T-helper 2 cell treated with Interferon-gamma antibody and Interleukin-4, amounts not matched to agents 5 μg/mL and 100 μg/mL, for 36 hours (primary cell): ENCODE results near the gene JAM2.

Experiments
- DNase-seq: peaks from one replicate; pipeline ENCODE4 v3.0.0; 2021; ENCODE audit warnings: low spot score
- H3K27ac Mint-ChIP-seq: one replicate; pipeline ENCODE4 v1.8.0; 2021; ENCODE audit warnings: mild to moderate bottlenecking, mixed read lengths
- H3K27me3 Mint-ChIP-seq: one replicate; pipeline ENCODE4 v1.8.0; 2021; ENCODE audit warnings: low read depth, mixed read lengths
- H3K36me3 Mint-ChIP-seq: one replicate; pipeline ENCODE4 v1.8.0; 2021; ENCODE audit warnings: low read depth, mixed read lengths
- H3K4me1 Mint-ChIP-seq: one replicate; pipeline ENCODE4 v1.8.0; 2021; ENCODE audit warnings: low read depth, mixed read lengths
- H3K4me3 Mint-ChIP-seq: one replicate; pipeline ENCODE4 v1.8.0; 2022; ENCODE audit warnings: mild to moderate bottlenecking, moderate library complexity, mixed read lengths
- H3K9me3 Mint-ChIP-seq: one replicate; pipeline ENCODE4 v1.8.0; 2021; ENCODE audit warnings: mixed read lengths

The JAM2 gene

DNA sequence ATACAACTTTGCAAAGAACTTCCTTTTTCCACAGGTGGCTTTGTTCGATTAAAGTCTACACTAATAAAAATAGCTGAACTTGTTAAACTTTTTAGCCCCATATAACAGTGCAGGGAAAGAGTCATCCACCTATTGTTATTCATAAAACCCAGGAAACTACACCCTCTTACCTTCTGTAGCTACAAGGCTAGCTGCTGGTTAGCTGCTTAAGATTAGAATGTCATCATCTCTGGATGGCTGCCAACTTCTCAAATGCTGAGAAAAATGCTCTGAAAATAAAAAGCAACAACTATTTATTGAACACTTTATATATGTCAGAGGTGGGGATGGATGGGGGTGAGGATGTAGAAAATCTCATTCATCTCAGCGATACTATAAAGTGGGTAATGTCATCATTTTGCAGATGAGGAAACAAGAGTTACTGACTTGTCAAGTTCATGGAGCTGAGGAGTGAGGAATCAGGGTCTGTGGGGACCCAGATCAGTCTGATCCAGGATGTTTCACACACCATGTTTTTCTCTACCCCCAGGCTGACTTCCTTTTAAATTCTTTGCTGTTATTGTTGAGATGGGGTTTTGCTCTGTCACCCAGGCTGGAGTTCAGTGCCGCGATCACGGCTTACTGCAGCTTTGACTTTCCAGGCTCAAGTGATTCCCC is 78.6 kb downstream of the JAM2 start:
- DNase-seq: no peak
- H3K4me3 Mint-ChIP-seq: no peak overlapping the region
- no peaks in the 10 kb centered on the region for H3K9me3 Mint-ChIP-seq
- no peak overlapping the region for H3K27ac Mint-ChIP-seq
- peaks cover 14% of the 10 kb centered on the region for H3K36me3 Mint-ChIP-seq
- H3K27me3 Mint-ChIP-seq: no peaks in the 10 kb centered on the region
- no peaks in the 10 kb centered on the region for H3K4me1 Mint-ChIP-seq

- H3K36me3 Mint-ChIP-seq: peaks cover 42% of the 10 kb centered on the region
- no peak for DNase-seq
- H3K27ac Mint-ChIP-seq: no peak overlapping the region
- H3K4me1 Mint-ChIP-seq: peaks cover 3% of the 10 kb centered on the region
- no peaks in the 10 kb centered on the region for H3K9me3 Mint-ChIP-seq
- no peaks in the 10 kb centered on the region for H3K27me3 Mint-ChIP-seq
- H3K4me3 Mint-ChIP-seq: no peak overlapping the region
Observed at GRCh38 chr21:25721987-25722386, 82.9 kb downstream of the JAM2 start.

DNA sequence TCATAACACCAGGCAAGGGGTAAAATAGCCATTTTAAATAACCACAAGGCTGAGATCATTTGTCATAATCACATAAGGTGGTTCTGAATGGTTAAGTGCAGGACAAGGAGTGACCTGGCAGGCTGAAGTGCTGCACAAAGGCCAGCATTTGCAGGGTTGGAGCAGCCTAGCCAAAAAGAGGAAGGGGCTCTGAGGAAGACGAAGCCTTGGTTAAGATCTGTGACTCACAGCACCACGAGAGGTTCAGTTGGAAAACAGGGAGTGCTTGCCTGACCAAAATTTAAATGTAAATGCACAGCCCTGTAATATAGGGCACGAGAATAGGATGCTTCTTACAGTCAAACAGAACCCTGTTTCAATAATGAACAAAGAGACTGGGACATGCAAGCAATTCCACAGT is 83.6 kb downstream of the JAM2 start:
- H3K27ac Mint-ChIP-seq: peak overlapping the region; percentile 15
- no peak overlapping the region for H3K4me3 Mint-ChIP-seq
- H3K36me3 Mint-ChIP-seq: peaks cover 43% of the 10 kb centered on the region
- H3K9me3 Mint-ChIP-seq: no peaks in the 10 kb centered on the region
- H3K4me1 Mint-ChIP-seq: peaks cover 3% of the 10 kb centered on the region
- H3K27me3 Mint-ChIP-seq: no peaks in the 10 kb centered on the region
- DNase-seq: no peak

DNA sequence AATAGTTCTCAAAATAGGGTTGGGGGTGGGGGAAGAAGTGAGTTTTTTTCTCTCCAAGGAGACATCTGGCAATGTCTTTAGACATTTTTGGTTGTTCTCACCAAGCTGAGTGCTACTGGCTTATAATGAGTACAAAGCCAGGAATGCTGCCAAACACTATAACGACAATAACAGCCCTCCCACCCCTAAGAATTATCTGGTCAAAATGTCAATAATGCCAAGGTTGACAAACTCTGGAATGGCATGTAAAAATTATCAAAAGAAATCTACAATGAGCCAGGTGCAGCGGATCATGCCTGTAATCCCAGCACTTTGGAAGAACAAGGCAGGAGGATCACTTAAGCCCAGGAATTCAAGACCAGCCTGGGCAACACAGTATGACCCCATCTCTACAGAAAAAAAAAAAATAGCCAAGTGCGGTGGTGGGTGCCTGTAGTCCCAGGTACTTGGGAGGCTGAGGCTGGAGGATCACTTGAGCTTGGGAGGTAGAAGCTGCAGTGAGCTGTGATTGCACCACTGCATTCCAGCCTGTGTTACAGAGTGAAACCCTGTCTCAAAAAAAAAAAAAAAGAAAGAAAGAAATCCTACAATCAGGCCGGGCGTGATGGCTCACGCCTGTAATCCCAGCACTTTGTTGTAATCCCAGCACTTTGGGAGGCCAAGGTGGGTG is 93.2 kb downstream of the JAM2 start:
- peaks cover 34% of the 10 kb centered on the region for H3K36me3 Mint-ChIP-seq

GRCh38 chr21:25733859-25734653 is 95.0 kb downstream of the JAM2 start:
- DNase-seq: peak; percentile 42

More for the DNA sequence above, 93.2 kb downstream of the JAM2 start:
- H3K4me1 Mint-ChIP-seq: peaks cover 26% of the 10 kb centered on the region
- H3K27me3 Mint-ChIP-seq: no peaks in the 10 kb centered on the region
- no peaks in the 10 kb centered on the region for H3K9me3 Mint-ChIP-seq
- DNase-seq: no peak
- no peak overlapping the region for H3K27ac Mint-ChIP-seq
- H3K4me3 Mint-ChIP-seq: peak overlapping the region; percentile 16

GRCh38 chr21:25734654-25734903 is 95.5 kb downstream of the JAM2 start:
- peaks cover 22% of the 10 kb centered on the region for H3K36me3 Mint-ChIP-seq
- no peaks in the 10 kb centered on the region for H3K9me3 Mint-ChIP-seq
- no peak for DNase-seq
- H3K4me3 Mint-ChIP-seq: peak overlapping the region; percentile 99
- peak overlapping the region; percentile 100 for H3K27ac Mint-ChIP-seq
- H3K27me3 Mint-ChIP-seq: no peaks in the 10 kb centered on the region
- H3K4me1 Mint-ChIP-seq: peaks cover 30% of the 10 kb centered on the region

More at GRCh38 chr21:25733859-25734653, 95.0 kb downstream of the JAM2 start:
- H3K4me1 Mint-ChIP-seq: peaks cover 30% of the 10 kb centered on the region
- no peaks in the 10 kb centered on the region for H3K9me3 Mint-ChIP-seq
- peaks cover 25% of the 10 kb centered on the region for H3K36me3 Mint-ChIP-seq
- no peaks in the 10 kb centered on the region for H3K27me3 Mint-ChIP-seq
- peak overlapping the region; percentile 100 for H3K27ac Mint-ChIP-seq
- peak overlapping the region; percentile 99 for H3K4me3 Mint-ChIP-seq

DNA sequence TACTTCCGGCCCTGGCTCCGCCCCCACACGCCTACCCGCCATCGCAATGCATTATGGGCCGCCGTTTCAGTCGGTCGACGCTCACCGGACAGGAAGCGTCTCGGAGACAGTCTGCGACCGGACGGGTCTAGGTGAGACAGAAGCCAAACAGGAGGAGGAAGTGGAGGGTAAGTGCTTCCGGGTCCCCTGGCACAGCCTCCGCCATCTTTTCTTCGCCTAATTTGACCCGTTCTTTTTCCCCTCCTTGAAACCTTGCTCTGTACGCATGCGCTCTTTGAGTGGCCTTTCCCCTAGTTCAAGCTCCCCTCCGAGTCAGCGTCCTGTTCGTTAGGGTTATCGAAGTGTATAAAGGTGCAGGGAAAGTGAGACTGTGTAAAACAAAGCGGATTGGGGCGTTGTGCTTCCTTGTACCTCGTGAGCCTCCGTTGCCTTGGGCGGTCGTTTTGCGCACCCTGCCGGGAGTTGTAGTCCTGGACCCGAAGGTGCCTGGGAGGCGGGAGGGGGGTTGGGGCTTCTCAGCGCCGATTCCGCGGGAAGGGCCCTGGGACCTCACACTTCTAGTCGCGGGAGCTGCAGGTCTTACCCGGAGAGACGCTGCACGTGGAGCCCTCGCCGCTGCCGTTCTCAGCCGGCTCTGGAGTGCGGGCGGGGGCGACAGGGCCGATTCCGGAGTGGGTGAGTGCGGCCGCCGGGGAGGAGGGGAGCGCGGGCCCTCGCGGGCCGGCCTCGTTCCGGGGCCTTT is 96.0 kb downstream of the JAM2 start, which contains the start of the genes ATP5PF and GABPA:
ATP5PF (minus strand) TSS at position 1 of the 742 bp plus-strand sequence. CDS start 5,110 bp downstream, outside the sequence.
GABPA (plus strand) TSS at position 69 of the 742 bp plus-strand sequence. CDS start 6,627 bp downstream, outside the sequence.
- peak within 1 kb of the TSS; percentile 100 for H3K27ac Mint-ChIP-seq
- H3K27me3 Mint-ChIP-seq: no peaks in the 10 kb centered on the region
- H3K9me3 Mint-ChIP-seq: no peaks in the 10 kb centered on the region
- DNase-seq: peak; percentile 97
- H3K4me3 Mint-ChIP-seq: peak within 1 kb of the TSS; percentile 99
- peaks cover 29% of the 10 kb centered on the region for H3K4me1 Mint-ChIP-seq
- H3K36me3 Mint-ChIP-seq: peaks cover 19% of the 10 kb centered on the region

- H3K36me3 Mint-ChIP-seq: peaks cover 17% of the 10 kb centered on the region
- peak overlapping the region; percentile 89 for H3K4me3 Mint-ChIP-seq
- peaks cover 28% of the 10 kb centered on the region for H3K4me1 Mint-ChIP-seq
- peak; percentile 80 for DNase-seq
- H3K9me3 Mint-ChIP-seq: no peaks in the 10 kb centered on the region
- H3K27ac Mint-ChIP-seq: peak overlapping the region; percentile 96
- no peaks in the 10 kb centered on the region for H3K27me3 Mint-ChIP-seq
Observed at GRCh38 chr21:25735646-25736597, 96.9 kb downstream of the JAM2 start.

GRCh38 chr21:25737421-25737820 is 98.4 kb downstream of the JAM2 start:
- no peak overlapping the region for H3K27ac Mint-ChIP-seq
- H3K4me3 Mint-ChIP-seq: no peak overlapping the region
- peaks cover 30% of the 10 kb centered on the region for H3K4me1 Mint-ChIP-seq
- peaks cover 18% of the 10 kb centered on the region for H3K36me3 Mint-ChIP-seq
- H3K27me3 Mint-ChIP-seq: no peaks in the 10 kb centered on the region
- DNase-seq: no peak
- H3K9me3 Mint-ChIP-seq: no peaks in the 10 kb centered on the region

GRCh38 chr21:25742900-25743299 is 103.8 kb downstream of the JAM2 start:
- no peaks in the 10 kb centered on the region for H3K27me3 Mint-ChIP-seq
- H3K4me3 Mint-ChIP-seq: no peak overlapping the region
- H3K27ac Mint-ChIP-seq: no peak overlapping the region
- H3K4me1 Mint-ChIP-seq: peaks cover 7% of the 10 kb centered on the region
- peaks cover 21% of the 10 kb centered on the region for H3K36me3 Mint-ChIP-seq
- DNase-seq: no peak
- H3K9me3 Mint-ChIP-seq: no peaks in the 10 kb centered on the region

GRCh38 chr21:25744854-25745253 is 105.8 kb downstream of the JAM2 start:
- H3K4me3 Mint-ChIP-seq: no peak overlapping the region
- H3K27me3 Mint-ChIP-seq: no peaks in the 10 kb centered on the region
- H3K9me3 Mint-ChIP-seq: no peaks in the 10 kb centered on the region
- H3K27ac Mint-ChIP-seq: no peak overlapping the region
- DNase-seq: no peak
- H3K36me3 Mint-ChIP-seq: peaks cover 27% of the 10 kb centered on the region
- H3K4me1 Mint-ChIP-seq: peaks cover 10% of the 10 kb centered on the region

GRCh38 chr21:25750085-25750484 is 111.0 kb downstream of the JAM2 start:
- peaks cover 43% of the 10 kb centered on the region for H3K36me3 Mint-ChIP-seq
- no peaks in the 10 kb centered on the region for H3K27me3 Mint-ChIP-seq
- DNase-seq: no peak
- H3K4me1 Mint-ChIP-seq: peaks cover 14% of the 10 kb centered on the region
- no peaks in the 10 kb centered on the region for H3K9me3 Mint-ChIP-seq
- H3K4me3 Mint-ChIP-seq: peak overlapping the region; percentile 37
- H3K27ac Mint-ChIP-seq: peak overlapping the region; percentile 81

DNA sequence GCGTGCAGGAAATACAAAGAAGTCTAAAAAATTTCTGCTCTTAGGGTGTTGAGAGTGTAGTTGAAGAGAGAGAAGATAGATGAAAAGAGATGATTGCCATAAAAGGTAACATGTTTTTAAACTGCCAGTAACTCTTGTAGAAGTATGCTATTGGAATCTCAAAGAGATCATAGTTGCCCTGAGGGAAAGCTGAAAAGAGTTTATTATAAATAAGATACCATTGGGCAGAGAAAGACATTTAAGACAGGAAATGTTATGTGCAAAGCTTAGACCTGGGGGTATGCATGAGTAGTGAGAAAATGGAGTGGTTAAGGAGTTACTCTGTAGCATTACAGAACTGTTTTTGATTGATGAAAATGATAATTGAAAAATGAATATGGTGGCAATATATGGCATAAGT is 113.4 kb downstream of the JAM2 start:
- Mint-ChIP-seq H3K4me3 (no peak overlapping the region), H3K27ac (no peak overlapping the region), H3K36me3 (peaks cover 51% of the 10 kb centered on the region), H3K4me1 (peaks cover 31% of the 10 kb centered on the region), H3K27me3 (no peaks in the 10 kb centered on the region), H3K9me3 (no peaks in the 10 kb centered on the region)
- DNase-seq: no peak
